Spleen (tissue), 11 donors: ENCODE results near the gene HACD3. TPM values are rescaled to one million over a fixed set of nuclear protein-coding genes. Genes with fewer than 3 reads are reported as not detected.

Experiments
- DNase-seq: peaks from one replicate; pipeline ENCODE4 v3.0.0-alpha.2; 2020
- H3K27ac ChIP-seq, 8 donors: fragments of 200-600 bp; sonication (generic) in 7 of 8; 1 replicate in 4 of 8; 2 replicates in 4 of 8; pipeline versions ENCODE4 v1.5.0 to v1.8.0; 2016 to 2021; ENCODE audit warnings: inconsistent platforms in 4 of 8, mild to moderate bottlenecking in 4 of 8, moderate library complexity in 1 of 8
- H3K27me3 ChIP-seq, 7 donors: fragments of 200-600 bp; sonication (generic) in 6 of 7; replicated peaks in 1 of 7; 1 replicate in 4 of 7; 2 replicates in 3 of 7; pipeline versions ENCODE4 v1.5.0 to v1.8.0; 2016 to 2021; ENCODE audit warnings: inconsistent platforms in 3 of 7, mild to moderate bottlenecking in 1 of 7
- H3K36me3 ChIP-seq, 6 donors: fragments of 200-600 bp; sonication (generic) in 5 of 6; 1 replicate in 4 of 6; 2 replicates in 2 of 6; pipeline versions ENCODE4 v1.5.0 to v1.8.0; 2016 to 2021; ENCODE audit warnings: inconsistent platforms in 2 of 6
- H3K4me1 ChIP-seq, 6 donors: fragments of 200-600 bp; sonication (generic) in 5 of 6; 1 replicate in 3 of 6; 2 replicates in 3 of 6; pipeline versions ENCODE4 v1.5.0 to v1.8.0; 2016 to 2021; ENCODE audit warnings: inconsistent platforms in 3 of 6
- H3K4me3 ChIP-seq, 8 donors: fragments of 200-600 bp; sonication (generic) in 7 of 8; 1 replicate in 4 of 8; 2 replicates in 4 of 8; pipeline versions ENCODE4 v1.5.0 to v1.8.0; 2016 to 2021; ENCODE audit warnings: inconsistent platforms in 4 of 8, mild to moderate bottlenecking in 4 of 8, moderate library complexity in 2 of 8
- H3K9me3 ChIP-seq, 8 donors: fragments of 200-600 bp; sonication (generic) in 7 of 8; 1 replicate in 4 of 8; 2 replicates in 4 of 8; pipeline versions ENCODE4 v1.5.0 to v1.8.0; 2016 to 2021; ENCODE audit warnings: inconsistent platforms in 4 of 8
- CTCF ChIP-seq, 11 experiments: fragments of 200-600 bp in 7 of 11; fragments of 450-650 bp in 4 of 11; sonication (generic) in 4 of 11; IDR thresholded peaks in 8 of 11; conservative IDR thresholded peaks in 3 of 11; 1 replicate in 7 of 11; 2 replicates in 4 of 11; pipeline versions ENCODE4 v1.4.0 to v1.8.0; 2016 to 2021; ENCODE audit warnings: antibody characterized with exemption in 11 of 11, inconsistent platforms in 4 of 11, mild to moderate bottlenecking in 1 of 11
- POLR2A ChIP-seq, 3 donors: fragments of 450-650 bp; IDR thresholded peaks; one replicate each; pipeline ENCODE4 v1.5.1; 2017; ENCODE audit warnings: antibody characterized with exemption in 3 of 3, mild to moderate bottlenecking in 1 of 3
- POLR2AphosphoS5 ChIP-seq, 3 donors: sonication (generic); formaldehyde crosslinking; IDR thresholded peaks; one replicate each; pipeline ENCODE4 v1.5.1; 2017; ENCODE audit warnings: antibody characterized with exemption in 3 of 3
- WGBS, 5 donors: extraction: QIAGEN DNeasy Blood & Tissue Kit in 3 of 5; methylation state at CpG; one replicate each; pipeline versions ENCODE4 v1.1.5 to v1.1.7; 2013 to 2018; 5-methylcytosine and 5-hydroxymethylcytosine counted together
- intact Hi-C: fragments of 100-400 bp; cut with DNase I; formaldehyde crosslinking; loops from one replicate; pipeline ENCODE4 v1.15.0; 2023; ENCODE audit warnings: low total_unique reads
- polyA plus RNA-seq, 3 donors: library from polyadenylated mRNA; stranded (reverse); fragments of 200-250 nt; gene quantifications; one replicate each; pipeline ENCODE4 v1.2.1, GENCODE V29; 2013
- total RNA-seq, 7 donors: library from RNA; depleted of rRNA in 3 of 7; stranded (reverse); fragments of >200 nt in 3 of 7; fragmentation: NEBNext Ultra II Directional in 4 of 7; extraction: Animal tissue kit (Norgen Biotek cat#: 25700) in 4 of 7; gene quantifications; one replicate each; pipeline versions ENCODE4 v1.1.0 to v1.2.1, GENCODE V29; 2016 to 2021
- donor health status: healthy with polysubstance abuse.
- donor health status: DM: no; HTN: no; CAD: no; lungs with moderate emphysema.
- donor health status: DM: no; HTN: no; CAD: no.
- donor health status: Bipolar disorder and iron deficiency.
- donor health status: healthy.
- donor health status: DM: no; HTN: no; CAD: no.
- donor health status: DM: yes; HTN: yes; CAD: no.

HACD3 gene
- total and polyA plus RNA-seq, 10 donors = 5.5 to 47.4 (median 27.3) TPM

- no peak for DNase-seq
- peaks cover 2 to 76% (median 48%) of the 10 kb centered on the region in 6 donors for H3K36me3 ChIP-seq
- no peaks in the 10 kb centered on the region for H3K27me3 ChIP-seq
- intact Hi-C loops = no loop called here
- H3K27ac ChIP-seq = peak overlapping the region in 7 of 8 donors; percentile 7 to 77 (median 63)
- TF ChIP-seq CTCF (IDR thresholded peaks at IDR 0.05 in 8 of 11, conservative IDR thresholded peaks at IDR 0.05 in 3 of 11) (no peak), POLR2A (IDR thresholded peaks at IDR 0.05) (no peak), POLR2AphosphoS5 (IDR thresholded peaks at IDR 0.05) (no peak)
- H3K4me3 ChIP-seq = peak overlapping the region in 1 of 8 donors; percentile 1
- WGBS, 5 donors = 89 to 97% (median 93%) methylated on average over 5 of the region's 5 CpGs
- H3K4me1 ChIP-seq = peaks cover 29 to 76% (median 57%) of the 10 kb centered on the region in 6 donors
- no peaks in the 10 kb centered on the region for H3K9me3 ChIP-seq
Measured at GRCh38 chr15:65512189-65512588, 18.1 kb upstream of the HACD3 start.

- H3K27ac ChIP-seq = peak overlapping the region in 7 of 8 donors; percentile 30 to 77 (median 63)
- 43 to 60% (median 52%) methylated on average over 10 of the region's 10 CpGs for WGBS, 5 donors
Measured at GRCh38 chr15:65512807-65513416, 17.4 kb upstream of the HACD3 start.

GRCh38 chr15:65516997-65517865, 13.0 kb upstream of the HACD3 start, which contains the start of gene DPP8:
Gene DPP8 (minus strand): TSS chr15:65517689. CDS start chr15:65512553, 5,136 bp downstream.
- WGBS, 5 donors = 0 to 1% (median 0%) methylated on average over 42 to 75 of the region's 75 CpGs
- H3K36me3 ChIP-seq = peaks cover 0 to 26% (median 8%) of the 10 kb centered on the region in 6 donors
- TF ChIP-seq CTCF (IDR thresholded peaks at IDR 0.05 in 8 of 11, conservative IDR thresholded peaks at IDR 0.05 in 3 of 11) = peak; percentile 66 to 96 (median 90)
- peak in 1 of 3 donors; percentile 39 for TF ChIP-seq POLR2A (IDR thresholded peaks at IDR 0.05)
- TF ChIP-seq POLR2AphosphoS5 (IDR thresholded peaks at IDR 0.05) = peak; percentile 93 to 98 (median 96)
- peaks cover 26 to 53% (median 49%) of the 10 kb centered on the region in 6 donors for H3K4me1 ChIP-seq
- H3K27me3 ChIP-seq = no peaks in the 10 kb centered on the region
- H3K27ac ChIP-seq = peak within 1 kb of the TSS; percentile 86 to 99 (median 97)
- H3K9me3 ChIP-seq = peaks cover 0 to 4% (median 0%) of the 10 kb centered on the region in 8 donors
- peak; percentile 99 for DNase-seq
- intact Hi-C loops = no loop called here
- peak within 1 kb of the TSS; percentile 95 to 100 (median 100) for H3K4me3 ChIP-seq

More at GRCh38 chr15:65512807-65513416, 17.4 kb upstream of the HACD3 start:
- peaks cover 0 to 3% (median 0%) of the 10 kb centered on the region in 8 donors for H3K9me3 ChIP-seq
- peaks cover 29 to 72% (median 61%) of the 10 kb centered on the region in 6 donors for H3K4me1 ChIP-seq
- no peaks in the 10 kb centered on the region for H3K27me3 ChIP-seq
- no peak for DNase-seq
- TF ChIP-seq CTCF (IDR thresholded peaks at IDR 0.05 in 8 of 11, conservative IDR thresholded peaks at IDR 0.05 in 3 of 11) = no peak
- peak in 1 of 3 donors; percentile 48 for TF ChIP-seq POLR2AphosphoS5 (IDR thresholded peaks at IDR 0.05)
- intact Hi-C loops = no loop called here
- peak overlapping the region in 2 of 8 donors; percentile 1 for H3K4me3 ChIP-seq
- peaks cover 2 to 69% (median 45%) of the 10 kb centered on the region in 6 donors for H3K36me3 ChIP-seq
